ENCODE results near the gene GGT7. TPM values are rescaled to one million over a fixed set of nuclear protein-coding genes. Genes with fewer than 3 reads are reported as not detected.
A peak's percentile ranks its signal among the peaks of the same experiment; 100 is the strongest.
"Not testable (repeated sequence)": the region's sequence is repeated elsewhere in the genome, so short reads cannot be mapped to it uniquely, and the experiment has no call there.

The GGT7 gene
- total RNA-seq, 1 donor from 2014 or later = 5.1 TPM

GRCh38 chr20:34842143-34842542 is 30.5 kb downstream of the GGT7 start:
- no peak for ATAC-seq

GRCh38 chr20:34834459-34834893 is 38.2 kb downstream of the GGT7 start:
- ATAC-seq = peak; percentile 23

- no peak for ATAC-seq
Observed at GRCh38 chr20:34831936-34832335, 40.7 kb downstream of the GGT7 start.

GRCh38 chr20:34829191-34829590 is 43.5 kb downstream of the GGT7 start:
- ATAC-seq = no peak

- peak; percentile 86 for ATAC-seq
Observed at GRCh38 chr20:34825530-34826362, 46.9 kb downstream of the GGT7 start, which contains the start of gene NCOA6. NCOA6 (minus strand) TSS chr20:34825651; CDS start chr20:34782355, 43,296 bp downstream.

GRCh38 chr20:34824806-34825529 is 47.7 kb downstream of the GGT7 start:
- peak; percentile 68 for ATAC-seq

GRCh38 chr20:34824452-34824805 is 48.2 kb downstream of the GGT7 start:
- peak; percentile 81 for ATAC-seq

- no peak for ATAC-seq
Observed at GRCh38 chr20:34824026-34824425, 48.6 kb downstream of the GGT7 start.

GRCh38 chr20:34820805-34821578 is 51.7 kb downstream of the GGT7 start:
- no peak for ATAC-seq

- no peak for ATAC-seq
Observed at GRCh38 chr20:34817801-34818200, 54.9 kb downstream of the GGT7 start.

GRCh38 chr20:34817072-34817471 is 55.6 kb downstream of the GGT7 start:
- no peak for ATAC-seq

- no peak for ATAC-seq
Observed at GRCh38 chr20:34815636-34816035, 57.0 kb downstream of the GGT7 start.

- no peak for ATAC-seq
Observed at GRCh38 chr20:34808583-34808982, 64.1 kb downstream of the GGT7 start.

GRCh38 chr20:34807944-34808465 is 64.7 kb downstream of the GGT7 start:
- not testable (repeated sequence) for ATAC-seq

- no peak for ATAC-seq
Observed at GRCh38 chr20:34806255-34806654, 66.4 kb downstream of the GGT7 start.

GRCh38 chr20:34798871-34799270 is 73.8 kb downstream of the GGT7 start:
- ATAC-seq = no peak

- ATAC-seq = no peak
Observed at GRCh38 chr20:34798328-34798727, 74.3 kb downstream of the GGT7 start.

- no peak for ATAC-seq
Observed at GRCh38 chr20:34797012-34797995, 75.4 kb downstream of the GGT7 start.
